Activated CD8-positive, alpha-beta memory T cell treated with anti-CD3 and anti-CD28 coated beads, Interleukin-2, amount 50 U/mL, for 4 hours (primary cell): ENCODE data around the gene DPP3.
"Not testable (repeated sequence)": the region's sequence is repeated elsewhere in the genome, so short reads cannot be mapped to it uniquely, and the experiment has no call there.

Source experiments
- DNase-seq: peaks from one replicate; pipeline ENCODE4 v3.0.0-alpha.2; 2020

The DPP3 gene, protein sequence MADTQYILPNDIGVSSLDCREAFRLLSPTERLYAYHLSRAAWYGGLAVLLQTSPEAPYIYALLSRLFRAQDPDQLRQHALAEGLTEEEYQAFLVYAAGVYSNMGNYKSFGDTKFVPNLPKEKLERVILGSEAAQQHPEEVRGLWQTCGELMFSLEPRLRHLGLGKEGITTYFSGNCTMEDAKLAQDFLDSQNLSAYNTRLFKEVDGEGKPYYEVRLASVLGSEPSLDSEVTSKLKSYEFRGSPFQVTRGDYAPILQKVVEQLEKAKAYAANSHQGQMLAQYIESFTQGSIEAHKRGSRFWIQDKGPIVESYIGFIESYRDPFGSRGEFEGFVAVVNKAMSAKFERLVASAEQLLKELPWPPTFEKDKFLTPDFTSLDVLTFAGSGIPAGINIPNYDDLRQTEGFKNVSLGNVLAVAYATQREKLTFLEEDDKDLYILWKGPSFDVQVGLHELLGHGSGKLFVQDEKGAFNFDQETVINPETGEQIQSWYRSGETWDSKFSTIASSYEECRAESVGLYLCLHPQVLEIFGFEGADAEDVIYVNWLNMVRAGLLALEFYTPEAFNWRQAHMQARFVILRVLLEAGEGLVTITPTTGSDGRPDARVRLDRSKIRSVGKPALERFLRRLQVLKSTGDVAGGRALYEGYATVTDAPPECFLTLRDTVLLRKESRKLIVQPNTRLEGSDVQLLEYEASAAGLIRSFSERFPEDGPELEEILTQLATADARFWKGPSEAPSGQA

DNA sequence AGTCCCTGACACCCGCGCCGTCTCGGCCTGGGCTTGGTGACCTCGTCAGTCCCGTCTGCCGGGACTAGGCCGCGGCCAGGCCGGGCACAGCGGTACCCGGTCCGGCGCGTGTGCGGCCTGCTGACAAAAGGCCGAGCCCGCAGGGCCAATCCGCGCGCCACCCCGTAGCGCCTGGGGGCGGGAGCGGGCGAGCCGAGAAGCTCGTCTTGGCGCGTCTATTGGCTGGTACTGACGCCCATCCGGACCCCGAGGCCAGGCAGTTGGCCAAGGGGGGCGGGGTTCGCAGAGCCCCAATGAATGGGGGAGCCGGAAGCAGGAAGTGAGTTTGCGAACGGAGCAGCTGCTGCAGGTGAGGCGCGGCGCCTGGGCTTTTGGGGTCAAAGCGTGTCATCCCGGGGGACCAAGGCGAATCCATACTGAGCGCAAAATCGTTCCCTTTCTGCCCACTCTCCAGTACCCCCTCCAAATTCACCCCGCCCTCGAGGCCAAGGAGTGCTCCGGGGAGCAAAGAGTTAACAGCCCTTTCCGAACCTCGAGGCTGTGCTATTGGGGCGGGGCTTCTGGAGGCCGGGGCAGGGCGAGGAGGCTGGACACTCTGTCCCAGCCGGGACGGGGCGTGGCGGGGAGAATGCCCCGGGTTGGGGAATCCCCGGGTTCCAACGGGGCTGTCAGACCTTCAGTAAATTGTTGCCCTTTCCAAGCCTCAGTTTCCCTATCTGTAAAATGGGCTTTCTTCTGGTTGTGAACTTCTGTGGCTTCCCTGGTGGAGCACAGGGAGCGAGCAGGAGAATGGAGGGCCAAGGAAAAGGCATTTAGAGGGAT is at the start of gene DPP3:
Gene DPP3, plus strand, starts transcription at position 318 of the 822 bp plus-strand sequence. CDS start 1,767 bp downstream, outside the sequence.
- DNase-seq, result peak; percentile 95

DNA sequence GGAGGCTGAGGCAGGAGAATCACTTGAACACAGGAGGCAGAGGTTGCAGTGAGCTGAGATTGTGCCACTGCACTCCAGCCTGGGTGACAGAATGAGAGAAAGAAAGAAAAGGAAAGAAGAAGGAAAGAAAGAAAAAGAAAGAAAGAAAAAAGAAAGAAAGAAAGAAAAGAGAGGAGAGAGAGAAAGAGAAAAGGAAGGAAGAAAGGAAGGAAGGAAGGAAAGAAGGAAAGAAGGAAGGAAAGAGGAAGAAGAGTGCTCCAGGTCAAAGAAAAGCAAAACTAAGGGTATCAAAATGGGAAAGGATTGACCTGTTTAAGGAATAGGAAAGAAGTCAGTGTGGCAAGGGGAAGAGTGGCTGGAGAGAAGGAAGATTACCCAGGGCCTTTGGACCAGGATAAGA is 48.9 kb upstream of the DPP3 start:
- DNase-seq, result not testable (repeated sequence)

DNA sequence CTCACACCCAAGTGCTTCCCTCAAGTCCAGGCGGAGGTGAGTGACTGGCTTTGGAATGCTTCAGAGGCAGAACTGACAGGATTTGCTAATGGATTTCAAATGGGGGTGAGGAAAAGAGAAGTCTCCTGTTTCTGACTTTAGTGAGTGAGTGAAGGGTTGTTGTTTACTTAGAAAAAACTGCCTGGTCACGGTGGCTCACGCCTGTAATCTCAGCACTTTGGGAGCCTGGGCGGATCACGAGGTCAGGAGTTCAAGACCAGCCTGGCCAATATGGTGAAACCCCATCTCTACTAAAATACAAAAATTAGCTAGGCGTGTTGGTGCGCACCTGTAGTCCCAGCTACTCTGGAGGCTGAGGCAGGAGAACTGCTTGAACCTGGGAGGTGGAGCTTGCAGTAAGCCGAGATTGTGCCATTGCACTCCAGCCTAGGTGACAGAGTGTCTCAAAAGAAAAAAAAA is 48.3 kb upstream of the DPP3 start:
- DNase-seq, result not testable (repeated sequence)

DNA sequence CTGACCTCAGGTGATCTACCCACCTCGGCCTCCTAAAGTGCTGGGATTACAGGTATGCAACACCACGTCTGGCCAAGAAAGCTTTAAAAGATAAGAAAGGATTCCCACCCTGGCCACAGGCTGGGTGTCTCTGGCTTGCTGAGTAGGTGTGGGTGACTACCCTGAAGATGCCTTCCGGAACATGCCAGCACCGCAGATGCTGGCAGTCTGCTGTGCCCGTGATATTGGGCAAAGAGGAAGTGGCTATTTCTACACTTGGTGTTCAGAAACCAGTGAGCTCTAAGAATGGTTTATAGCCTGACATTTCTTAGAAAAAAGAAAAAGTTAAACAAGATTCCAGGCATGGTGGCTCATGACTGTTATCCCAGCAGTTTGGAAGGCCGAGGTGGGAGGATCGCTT is 47.6 kb upstream of the DPP3 start:
- DNase-seq, result no peak

DNA sequence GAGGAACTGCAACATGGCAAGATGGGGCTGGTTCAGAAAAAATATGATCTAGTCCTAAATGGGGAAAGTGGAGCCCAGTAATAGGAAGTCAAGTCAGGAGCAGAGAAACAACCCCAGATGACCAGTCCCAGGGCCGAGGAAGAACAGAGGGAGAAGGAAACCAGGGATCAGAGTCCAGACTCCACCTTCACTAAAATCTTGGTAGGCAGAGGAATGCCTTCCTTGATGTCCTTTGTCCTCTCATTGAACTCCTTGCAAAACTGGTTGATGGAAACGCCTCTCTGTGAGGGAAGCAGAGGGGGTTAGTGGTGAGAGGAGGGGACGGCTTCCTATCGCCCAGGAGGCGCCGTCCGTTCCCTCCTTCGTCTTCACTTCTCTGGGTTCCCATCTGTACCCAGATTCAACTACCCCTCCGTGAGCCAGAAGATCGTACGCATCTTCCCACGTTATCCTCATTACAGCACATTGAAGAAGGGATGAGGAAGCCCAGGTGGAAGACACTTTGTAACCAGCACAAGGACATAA is 42.2 kb upstream of the DPP3 start:
- no peak for DNase-seq

DNA sequence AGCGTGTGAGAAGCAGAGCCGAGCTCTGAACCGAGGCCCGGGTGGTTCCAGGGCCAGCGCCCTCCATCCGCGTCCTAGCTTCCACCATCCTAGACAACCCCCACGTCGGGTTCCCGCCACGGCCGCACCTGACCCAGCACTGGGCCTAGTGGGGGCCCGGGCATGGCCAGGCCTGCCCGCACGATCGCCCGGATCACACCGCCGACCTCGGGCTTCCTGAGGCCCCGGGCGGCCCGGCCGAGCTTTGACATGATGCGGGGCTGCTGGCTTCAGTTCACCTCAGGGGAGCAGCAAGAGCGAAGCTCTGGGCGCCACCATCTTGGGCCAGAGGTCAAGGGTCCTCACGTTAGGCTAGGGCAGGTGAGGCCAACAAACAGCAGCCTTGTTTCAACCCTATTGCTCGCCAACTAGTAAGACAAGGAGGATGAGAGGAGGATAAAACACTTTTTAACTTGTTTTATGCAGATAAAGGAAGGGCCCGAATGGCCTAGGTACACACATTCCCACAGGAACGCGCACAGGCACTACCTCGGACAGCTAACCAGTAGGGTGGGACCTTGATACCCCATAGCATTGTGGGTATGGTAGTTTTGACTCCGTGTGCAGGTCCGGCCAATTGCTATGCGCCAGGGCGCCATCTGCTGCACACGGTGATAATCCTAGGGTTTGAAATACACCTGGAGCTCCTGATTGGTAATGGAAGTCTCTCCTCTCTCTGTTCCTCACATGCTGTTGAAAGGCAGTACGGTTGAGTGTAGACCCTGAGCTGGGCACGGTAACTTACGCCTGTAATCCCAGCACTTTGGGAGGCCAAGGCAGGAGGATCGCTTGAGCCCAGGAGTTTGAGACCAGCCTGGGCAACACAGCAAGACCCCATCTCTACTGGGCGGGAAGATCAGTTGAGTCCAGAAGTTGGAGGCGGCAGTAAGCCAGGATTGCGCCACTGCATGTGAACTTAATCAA is 41.4 kb upstream of the DPP3 start, which contains the start of gene MRPL11:
Gene MRPL11, minus strand, starts transcription at position 345 of the 963 bp plus-strand sequence. Its CDS starts 94 bp downstream, at position 251.
- DNase-seq, result peak; percentile 90

DNA sequence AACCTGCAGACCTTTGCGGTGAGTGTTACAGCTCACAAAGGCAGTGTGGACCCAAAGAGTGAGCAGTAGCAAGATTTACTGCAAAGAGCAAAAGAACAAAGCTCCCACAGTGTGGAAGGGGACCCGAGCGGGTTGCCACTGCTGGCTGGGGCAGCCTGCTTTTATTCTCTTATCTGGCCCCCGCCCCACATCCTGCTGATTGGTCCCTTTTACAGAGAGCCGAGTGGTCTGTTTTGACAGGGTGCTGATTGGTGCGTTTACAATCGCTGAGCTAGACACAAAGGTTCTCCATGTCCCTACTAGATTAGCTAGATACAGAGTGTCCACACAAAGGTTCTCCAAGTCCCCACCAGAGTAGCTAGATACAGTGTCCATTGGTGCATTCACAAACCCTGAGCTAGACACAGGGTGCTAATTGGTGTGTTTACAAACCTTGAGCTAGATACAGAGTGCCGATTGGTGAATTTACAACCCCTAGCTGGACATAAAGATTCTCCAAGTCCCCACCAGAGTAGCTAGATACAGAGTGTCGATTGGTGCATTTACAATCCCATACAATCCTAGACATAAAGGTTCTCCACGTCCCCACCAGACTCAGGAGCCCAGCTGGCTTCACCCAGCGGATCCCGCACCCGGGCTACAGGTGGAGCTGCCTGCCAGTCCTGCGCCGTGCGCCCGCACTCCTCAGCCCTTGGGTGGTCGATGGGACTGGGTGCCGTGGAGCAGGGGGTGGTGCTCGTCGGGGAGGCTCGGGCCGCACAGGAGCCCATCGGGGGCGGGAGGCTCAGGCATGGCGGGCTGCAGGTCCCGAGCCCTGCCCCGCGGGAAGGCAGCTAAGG is 39.9 kb upstream of the DPP3 start:
- not testable (repeated sequence) for DNase-seq

DNA sequence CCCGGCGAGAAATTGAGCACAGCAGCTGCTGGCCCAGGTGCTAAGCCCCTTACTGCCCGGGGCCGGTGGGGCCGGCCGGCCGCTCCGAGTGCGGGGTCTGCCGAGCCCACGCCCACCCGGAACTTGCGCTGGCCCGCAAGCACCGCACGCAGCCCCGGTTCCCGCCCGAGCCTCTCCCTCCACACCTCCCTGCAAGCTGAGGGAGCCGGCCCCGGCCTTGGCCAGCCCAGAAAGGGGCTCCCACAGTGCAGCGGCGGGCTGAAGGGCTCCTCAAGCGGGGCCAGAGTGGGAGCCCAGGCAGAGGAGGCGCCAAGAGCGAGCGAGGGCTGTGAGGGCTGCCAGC is 39.3 kb upstream of the DPP3 start:
- DNase-seq, result not testable (repeated sequence)

DNA sequence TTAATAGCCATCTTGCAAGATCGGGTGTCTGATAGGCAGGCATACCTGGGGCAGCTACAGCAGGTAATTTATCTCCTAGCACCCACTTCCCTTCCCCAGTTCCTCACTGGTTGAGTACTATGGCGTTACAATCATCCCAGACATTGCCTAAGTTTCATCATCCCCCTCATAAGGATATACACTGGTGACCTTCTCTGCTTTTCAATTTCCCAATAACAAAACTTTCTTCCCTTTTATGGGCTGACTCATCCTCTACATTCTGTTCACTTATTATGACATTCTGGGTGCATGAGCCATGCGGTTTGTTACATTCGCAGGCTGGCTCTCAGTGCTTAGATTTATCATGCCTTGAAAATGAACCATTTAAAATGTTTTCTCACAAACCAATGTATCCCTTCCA is 36.6 kb upstream of the DPP3 start:
- no peak for DNase-seq

DNA sequence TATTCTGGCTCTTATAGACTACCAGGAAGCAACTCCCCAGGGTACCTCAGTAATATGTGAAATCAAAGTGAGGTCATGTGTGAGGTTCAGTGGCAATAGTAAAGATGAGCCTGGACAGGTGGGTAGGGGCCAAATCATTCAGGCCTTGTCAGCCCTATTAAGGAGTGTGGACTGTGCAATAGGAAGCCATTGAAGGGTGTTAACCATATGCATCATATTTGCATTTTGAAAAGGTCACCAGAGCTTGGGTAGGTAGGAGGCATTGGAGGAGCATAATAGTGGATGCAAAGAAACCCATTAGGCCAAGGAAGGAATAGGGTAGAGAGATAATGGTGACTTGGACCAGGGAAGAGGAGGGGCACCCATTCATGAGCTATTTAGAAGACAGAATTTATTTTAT is 33.2 kb upstream of the DPP3 start:
- no peak for DNase-seq

DNA sequence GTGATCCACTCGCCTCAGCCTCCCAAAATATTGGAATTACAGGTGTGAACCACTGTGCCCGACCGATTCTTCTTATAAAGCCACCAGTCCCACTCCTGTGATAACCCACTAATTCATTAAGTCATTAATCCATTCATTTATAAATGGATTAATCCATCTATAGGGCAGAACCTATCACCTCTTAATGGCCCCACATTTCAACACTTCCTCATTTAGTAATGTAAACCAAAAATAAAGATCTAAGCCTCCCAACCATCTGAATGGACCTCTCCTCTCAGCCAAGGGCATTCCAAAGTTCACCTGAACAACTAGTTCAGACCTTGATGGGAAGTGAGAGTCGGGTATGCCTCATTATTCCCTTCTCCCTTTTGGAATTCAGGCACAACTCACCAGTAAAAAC is 31.7 kb upstream of the DPP3 start:
- DNase-seq, result no peak

DNA sequence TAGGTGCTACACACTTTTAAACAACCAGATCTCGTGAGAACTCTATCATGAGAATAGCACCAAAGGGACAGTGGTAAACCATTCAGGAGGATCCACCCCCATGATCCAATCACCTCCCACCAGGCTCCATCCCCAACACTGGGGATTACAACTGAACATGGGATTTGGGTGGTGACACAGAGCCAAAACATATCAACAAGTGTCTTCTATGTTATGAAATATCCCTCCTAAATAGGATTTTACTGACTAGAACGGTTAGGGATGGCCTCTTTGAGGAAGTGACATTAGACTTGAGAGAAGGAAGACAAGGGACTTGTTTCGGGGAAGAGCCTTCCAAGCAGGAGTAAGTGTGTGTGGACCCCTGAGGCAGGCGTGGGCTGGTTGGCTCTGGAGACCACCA is 29.7 kb upstream of the DPP3 start:
- no peak for DNase-seq

DNA sequence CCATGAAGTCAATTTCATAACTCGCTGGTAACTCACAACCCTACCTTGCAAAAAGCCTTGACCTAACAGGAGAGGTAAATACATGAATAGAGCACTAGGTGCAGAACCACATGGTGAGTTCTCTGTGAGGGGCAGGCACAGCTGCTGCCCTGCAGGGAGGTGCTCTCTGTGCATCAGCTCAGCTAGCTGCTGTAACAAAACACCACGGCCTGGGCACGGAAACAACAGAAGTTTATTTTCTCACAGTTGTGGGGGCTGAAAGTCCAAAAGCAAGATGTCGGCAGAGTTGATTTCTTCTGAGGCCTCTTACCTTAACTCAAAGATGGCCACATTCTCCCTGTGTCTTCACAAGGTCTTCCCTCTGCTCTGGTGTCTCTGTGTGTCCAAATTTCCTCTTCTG is 28.6 kb upstream of the DPP3 start:
- no peak for DNase-seq

DNA sequence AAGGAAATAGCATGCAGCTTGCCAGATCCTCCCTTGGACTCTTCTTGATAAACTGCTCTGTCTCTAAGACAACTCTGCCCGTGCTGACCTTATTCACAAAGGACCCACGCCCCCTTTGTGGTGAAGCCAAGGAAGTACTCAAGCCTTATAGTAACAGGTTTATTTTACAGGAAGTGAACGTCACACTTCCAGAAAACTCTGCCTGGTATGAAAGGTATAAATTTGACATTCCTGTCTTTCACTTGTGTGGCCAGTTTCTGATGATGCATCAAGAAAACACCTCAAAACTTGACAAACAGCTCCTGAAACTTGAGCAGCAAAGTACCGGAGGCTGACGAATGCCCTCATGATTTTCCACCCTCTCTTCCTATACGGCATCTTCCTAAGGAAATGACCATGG is 26.0 kb upstream of the DPP3 start:
- no peak for DNase-seq

DNA sequence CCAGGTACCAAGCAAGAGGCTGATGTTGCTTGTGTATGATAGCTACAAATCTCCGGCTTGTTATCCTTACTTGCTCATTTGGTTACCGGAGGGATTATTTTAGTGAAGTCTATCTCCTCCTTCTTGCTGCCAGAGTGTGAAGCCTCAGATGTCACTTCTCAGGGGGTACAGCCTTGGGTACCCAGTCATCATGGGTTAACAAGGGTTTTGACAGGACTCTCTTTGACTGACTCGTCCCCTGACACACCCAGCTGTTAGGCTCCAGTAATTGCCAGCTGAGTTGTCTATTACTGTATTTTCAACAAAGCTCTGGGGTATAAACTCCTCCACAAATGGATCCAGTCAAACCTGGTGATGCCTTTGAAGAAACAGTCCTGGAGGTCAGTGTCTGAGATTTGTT is 25.4 kb upstream of the DPP3 start:
- no peak for DNase-seq

DNA sequence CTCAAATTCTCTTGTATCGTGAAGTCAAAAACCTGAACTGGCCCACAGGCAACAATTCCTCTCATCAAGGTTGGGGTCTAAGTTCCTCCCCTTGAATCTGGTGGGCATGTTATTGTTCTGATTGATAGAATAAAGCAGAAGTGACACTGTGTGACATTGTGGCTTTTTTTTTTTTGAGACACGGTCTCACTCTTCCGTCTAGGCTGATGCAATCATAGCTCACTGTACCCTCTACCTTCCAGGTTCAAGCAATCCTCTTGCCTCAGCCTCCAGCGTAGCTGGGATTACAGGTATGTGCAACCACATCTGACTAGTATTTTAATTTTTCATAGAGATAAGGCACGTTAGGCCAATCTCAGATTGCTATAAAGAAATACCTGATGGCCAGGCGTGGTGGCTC is 22.4 kb upstream of the DPP3 start:
- no peak for DNase-seq

DNA sequence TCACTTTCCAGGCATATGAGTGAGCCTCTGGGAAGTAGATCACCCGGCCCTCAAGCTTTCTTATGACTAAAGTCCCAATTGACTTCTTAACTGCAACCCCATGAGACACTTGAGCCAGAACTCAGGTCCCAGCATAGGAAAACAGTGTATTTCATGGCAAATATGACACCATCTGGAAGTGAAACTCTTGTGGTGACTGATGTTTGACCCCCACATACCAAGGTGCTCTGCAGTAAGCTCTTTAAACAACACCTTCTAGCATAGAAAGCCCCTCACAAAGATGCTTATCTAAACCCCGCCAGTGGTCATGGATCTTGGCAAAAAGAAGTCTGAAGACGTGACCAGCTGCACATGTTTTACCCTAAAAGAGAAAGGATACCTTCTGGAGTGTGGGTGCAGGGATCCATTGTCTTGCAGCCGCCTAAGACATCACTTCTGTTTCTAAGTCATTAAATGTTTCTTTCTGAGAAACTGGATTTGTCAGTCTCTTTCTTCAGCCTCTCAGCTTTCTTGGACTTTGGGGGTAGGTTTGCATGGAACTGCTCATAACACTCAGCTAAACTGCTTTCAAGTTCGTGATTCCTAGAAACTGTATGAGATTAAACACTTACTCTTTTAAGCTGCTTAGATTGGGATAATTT is 21.0 kb upstream of the DPP3 start:
- DNase-seq, result no peak

DNA sequence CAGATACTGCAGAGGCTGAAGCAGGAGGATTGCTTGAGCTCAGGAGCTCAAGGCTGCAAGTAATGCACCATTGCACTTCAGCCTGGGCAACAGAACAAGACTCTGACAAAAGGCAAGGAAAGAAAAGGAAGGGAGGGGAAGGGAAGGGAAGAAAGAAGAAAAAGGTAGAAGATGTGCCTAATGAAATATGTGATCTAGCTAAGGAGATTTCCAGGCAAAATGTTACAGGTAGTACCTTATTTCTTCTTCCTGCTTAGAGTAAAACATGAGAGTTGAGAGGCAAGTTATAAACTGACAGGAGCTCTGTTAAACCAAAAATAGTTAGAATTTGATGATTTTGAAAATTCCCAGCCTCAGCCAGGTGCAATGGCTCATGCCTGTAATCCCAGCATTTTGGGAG is 18.2 kb upstream of the DPP3 start:
- no peak for DNase-seq

DNA sequence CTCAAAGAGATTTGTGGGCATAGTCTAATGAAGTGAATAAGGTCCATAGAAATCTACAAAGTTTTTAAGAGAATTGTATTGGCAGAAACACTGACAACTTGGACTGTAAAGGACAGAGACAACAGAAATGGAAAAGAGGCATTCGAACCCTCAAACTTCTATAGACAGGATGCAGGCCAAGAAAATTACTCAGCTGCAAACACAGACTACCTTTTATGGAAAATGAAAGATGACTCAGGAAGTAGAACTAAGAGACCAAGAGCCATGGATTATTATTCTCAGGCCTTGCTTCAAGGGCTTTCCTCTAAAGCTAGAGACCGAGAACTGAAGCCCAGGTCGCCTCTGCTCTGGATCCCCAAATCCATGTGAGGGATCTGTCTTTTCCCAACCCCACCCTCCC is 17.3 kb upstream of the DPP3 start:
- DNase-seq, result no peak

DNA sequence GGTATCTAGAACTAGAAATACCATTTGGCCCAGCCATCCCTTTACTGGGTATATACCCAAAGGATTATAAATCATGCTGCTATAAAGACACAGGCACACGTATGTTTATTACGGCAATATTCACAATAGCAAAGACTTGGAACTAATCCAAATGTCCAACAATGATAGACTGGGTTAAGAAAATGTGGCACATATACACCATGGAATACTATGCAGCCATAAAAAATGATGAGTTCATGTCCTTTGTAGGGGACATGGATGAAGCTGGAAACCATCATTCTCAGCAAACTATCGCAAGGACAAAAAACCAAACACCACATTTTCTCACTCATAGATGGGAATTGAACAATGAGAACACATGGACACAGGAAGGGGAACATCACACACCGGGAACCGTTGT is 16.1 kb upstream of the DPP3 start:
- not testable (repeated sequence) for DNase-seq
